HCEC 1CT (cell line): ENCODE data around the gene CYREN.
"Not testable (repeated sequence)": the region's sequence is repeated elsewhere in the genome, so short reads cannot be mapped to it uniquely, and the experiment has no call there.

ENCODE experiments used
- DNase-seq: peaks from one replicate; pipeline ENCODE4 v3.0.0-alpha.2; 2017

The CYREN gene

GRCh38 chr7:135158141-135158655, 12.3 kb downstream of the CYREN start:
- no peak for DNase-seq

DNA sequence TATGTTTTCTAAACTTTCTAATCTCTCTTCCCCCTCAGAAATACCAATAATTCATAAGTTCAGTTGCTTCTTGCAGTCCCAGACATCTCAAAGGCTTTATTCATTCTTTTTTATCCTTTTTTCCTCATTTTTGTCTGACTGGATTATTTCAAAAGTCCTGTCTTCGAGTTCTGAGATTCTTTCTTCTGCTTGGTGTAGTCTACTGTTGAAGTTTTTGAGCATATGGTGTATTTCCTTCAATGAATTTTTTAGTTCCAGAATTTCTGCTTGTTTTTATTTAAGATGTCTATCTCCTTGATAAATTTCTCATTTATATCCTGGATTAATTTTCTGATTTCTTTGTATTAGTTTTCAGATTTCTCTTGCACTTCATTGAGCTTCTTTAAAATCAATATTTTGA, 14.2 kb downstream of the CYREN start:
- no peak for DNase-seq

DNA sequence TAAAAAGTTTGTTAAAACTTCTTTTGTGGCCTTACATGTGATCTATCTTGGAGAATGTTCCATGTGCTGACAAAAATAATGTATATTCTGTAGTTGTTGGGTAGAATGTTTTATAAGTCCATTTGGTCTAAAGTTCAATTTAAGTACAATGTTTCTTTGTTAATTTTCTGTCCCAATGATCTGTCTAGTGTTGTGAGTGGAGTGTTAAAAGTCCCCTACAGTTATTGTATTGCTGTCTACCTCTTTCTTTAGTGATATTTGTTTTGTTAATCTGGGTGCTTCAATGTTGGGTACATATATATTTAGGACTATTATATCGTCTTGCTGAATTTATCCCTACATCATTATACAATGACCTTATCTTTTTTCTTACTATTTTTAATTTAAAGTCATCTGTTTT, 15.8 kb downstream of the CYREN start:
- no peak for DNase-seq

DNA sequence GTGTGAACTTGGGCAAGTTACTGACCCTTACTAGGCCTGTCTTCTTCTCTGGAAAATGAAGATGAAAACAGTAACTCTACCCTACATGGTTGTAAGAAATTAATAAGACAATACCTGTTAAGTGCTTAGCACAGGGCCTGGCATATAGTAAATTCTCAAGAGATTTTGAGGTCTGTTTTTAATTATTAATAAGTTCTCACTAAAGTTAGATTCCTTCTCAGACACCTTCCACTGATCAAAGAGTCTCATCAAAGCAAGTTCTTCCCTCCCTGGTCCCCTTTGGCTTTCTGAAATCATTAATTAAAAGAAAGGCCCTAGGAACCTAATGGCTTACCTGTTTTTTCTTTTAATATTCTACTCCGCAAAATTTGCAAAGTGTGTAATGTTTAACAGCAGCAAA, 18.1 kb downstream of the CYREN start:
- DNase-seq = no peak

DNA sequence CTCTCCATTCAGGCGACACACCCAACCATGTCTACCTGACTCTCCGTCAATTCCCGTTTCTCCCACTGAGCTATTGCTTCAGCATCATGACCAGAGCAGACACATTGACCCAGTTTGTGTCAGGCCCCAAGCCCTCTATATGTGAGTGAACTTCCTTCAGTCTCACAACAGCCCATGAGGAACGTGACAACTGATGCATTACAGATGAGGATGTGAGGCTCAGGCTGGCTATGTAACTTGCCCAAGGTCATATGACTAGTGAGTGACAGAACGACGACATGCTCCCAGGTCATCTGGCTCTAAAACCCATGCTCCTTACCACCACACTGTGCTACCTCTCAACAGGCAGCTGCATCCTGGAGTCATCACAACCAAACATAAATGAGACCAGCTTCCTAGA, 19.0 kb downstream of the CYREN start:
- DNase-seq = no peak

DNA sequence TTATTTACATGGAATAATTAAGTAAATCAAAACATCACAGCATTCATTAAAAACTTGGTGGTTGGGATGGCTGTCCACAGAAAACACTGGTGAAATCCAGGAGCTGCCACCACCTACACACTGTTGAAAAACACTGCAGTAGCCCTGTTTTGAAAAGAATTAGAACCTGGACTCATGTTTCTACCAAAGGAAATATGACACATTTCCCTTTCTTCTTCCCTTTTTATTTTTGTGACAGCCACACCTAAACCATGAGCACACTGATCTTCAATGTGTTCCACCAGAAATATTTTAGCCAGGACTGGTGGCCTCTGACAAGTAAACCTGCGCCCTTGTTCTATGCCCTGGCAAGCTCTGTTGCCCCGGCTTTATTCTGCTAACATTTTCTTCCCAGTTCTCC, 19.4 kb downstream of the CYREN start:
- no peak for DNase-seq

DNA sequence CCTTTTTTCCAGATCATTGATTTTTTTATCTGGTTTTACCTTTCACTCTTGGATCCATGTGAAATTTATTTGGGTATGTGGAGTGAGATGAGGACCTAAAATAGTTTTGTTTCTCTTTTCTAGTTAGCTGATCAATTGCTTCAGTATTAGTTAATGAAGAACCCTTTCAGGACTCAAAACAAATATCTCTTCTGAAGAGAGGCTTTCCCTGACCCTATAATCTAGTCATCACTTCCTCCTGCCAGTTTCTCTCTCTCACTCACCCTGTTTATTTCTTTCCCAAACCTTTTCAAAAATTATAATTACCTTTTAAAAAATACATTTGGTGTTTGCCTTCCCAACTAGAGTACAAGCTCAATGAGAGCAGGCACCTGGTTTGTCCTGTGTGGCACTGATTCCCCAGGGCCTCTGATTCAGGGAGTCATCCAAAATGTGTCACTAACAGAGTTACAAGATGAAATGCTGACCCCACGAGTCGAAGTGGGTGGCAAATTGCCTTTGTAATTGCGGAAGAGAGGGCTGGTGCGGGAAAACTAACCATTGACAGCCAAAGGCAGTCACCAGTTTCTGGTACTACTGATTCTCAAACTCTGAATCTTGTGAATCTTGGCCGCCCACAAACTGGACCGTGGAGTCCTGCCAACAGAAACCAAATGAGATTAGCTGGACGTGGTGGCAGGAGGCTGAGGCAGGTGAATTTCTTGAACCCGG, 20.3 kb downstream of the CYREN start:
- no peak for DNase-seq

- DNase-seq = peak; percentile 71
Observed at GRCh38 chr7:135147899-135148721, 22.4 kb downstream of the CYREN start, which contains the start of gene TMEM140. TSS of gene TMEM140 (plus strand) at chr7:135148072. CDS start at chr7:135164442, 16,370 bp downstream.

DNA sequence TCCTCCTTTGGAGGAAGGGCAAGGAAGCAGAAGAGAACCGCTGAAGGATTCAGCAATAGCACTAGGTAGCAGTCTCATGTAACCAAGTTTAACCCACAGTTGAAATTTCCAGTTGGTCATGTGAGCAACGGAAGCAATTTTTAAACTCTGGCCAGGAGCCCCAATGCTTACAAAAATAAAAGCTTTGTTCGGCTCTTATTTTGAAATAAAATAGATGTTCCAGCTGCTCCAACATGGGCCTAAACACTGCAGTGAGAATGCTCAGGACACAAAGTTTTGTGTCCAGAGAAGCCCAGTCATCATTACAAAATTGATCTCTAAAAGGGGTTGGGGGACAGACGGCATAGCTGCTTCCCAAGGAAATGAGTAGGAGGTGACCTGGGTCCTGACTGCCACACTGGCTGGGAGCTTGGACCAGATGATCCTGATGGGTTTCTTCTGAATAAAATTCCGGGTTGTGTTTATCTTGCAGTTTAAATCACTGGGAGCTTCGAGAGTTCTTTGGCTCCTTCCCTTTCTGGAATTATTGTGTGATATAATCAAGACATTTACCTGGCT, 23.1 kb downstream of the CYREN start:
- DNase-seq = peak; percentile 51

- no peak for DNase-seq
Observed at GRCh38 chr7:135143885-135144668, 26.4 kb downstream of the CYREN start.

DNA sequence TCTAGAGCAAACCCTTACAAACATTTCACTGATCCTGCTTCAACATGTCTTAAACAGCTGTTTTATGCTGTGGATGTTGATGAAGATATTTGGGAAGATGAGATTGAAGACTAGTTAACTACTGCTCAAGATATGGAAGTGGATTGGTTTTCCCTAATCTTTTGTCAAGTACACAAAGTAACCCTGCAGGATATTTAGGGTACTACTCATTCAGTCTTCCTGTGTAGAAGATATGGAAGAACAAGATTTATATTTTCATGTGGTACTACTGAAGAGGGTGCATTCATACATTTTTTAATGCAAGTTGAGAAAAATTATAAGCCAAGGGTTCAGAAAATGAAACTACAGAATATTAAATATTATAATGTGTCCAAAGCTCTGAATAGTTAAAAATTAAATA, 40.9 kb downstream of the CYREN start:
- DNase-seq = no peak

- DNase-seq = no peak
Observed at GRCh38 chr7:135128931-135129330, 41.6 kb downstream of the CYREN start.

GRCh38 chr7:135124631-135125030, 45.9 kb downstream of the CYREN start:
- not testable (repeated sequence) for DNase-seq

DNA sequence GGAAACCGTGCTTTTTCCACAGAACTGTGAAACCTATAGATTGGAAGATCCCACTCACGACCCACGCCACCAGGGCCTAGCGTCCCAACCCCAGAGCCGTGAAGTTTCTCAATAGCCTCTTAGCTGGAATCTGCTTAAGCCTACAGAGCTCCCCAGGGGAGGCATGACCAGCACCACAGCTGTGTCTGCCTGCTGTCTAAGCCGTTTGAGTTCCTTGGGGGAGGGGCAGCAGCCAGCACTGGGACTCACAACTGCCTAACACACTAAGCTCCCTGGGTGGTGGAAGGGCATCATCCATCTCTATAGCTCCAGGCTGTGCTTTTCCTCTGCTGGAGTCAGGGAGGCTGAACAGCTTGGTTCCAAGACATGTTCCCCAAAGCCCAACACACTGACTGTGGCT, 48.6 kb downstream of the CYREN start:
- no peak for DNase-seq

DNA sequence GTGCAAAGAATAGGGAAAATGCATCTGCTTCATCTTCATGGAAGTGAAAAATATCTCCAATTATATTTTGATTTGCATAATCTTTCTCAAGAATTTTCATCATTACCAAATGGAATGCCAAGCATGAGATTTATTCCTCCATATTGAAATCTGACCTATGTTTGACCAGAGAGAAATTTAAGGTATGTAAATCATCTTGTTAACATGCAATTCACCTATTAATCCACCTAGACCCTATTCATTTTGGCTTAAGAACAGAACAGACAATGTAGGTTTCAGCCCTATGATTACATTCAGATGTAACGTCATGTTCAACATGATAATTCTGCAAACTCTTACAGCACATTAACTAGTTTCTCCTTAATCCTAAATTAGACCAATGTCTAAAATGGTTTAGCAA, 53.4 kb downstream of the CYREN start:
- no peak for DNase-seq
